ENCODE measurements around the gene ARID1B.

DNA sequence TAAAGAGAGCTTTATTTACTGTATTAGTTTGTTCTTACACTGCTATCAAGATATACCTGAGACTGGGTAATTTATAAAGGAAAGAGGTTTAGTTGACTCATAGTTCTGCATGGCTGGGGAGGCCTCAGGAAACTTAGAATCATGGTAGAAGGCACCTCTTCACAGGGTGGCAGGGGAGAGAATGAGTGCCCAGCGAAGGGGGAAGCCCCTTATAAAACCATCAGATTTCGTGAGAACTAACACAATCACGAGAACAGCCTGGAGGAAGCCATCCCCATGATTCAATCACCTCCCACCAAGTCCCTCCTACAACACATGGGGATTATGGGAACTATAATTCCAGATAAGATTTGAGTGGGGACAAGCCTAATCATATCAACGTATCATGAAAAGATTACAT, 27.2 kb downstream of the ARID1B start:
- TF ChIP-seq, protein P1, sequence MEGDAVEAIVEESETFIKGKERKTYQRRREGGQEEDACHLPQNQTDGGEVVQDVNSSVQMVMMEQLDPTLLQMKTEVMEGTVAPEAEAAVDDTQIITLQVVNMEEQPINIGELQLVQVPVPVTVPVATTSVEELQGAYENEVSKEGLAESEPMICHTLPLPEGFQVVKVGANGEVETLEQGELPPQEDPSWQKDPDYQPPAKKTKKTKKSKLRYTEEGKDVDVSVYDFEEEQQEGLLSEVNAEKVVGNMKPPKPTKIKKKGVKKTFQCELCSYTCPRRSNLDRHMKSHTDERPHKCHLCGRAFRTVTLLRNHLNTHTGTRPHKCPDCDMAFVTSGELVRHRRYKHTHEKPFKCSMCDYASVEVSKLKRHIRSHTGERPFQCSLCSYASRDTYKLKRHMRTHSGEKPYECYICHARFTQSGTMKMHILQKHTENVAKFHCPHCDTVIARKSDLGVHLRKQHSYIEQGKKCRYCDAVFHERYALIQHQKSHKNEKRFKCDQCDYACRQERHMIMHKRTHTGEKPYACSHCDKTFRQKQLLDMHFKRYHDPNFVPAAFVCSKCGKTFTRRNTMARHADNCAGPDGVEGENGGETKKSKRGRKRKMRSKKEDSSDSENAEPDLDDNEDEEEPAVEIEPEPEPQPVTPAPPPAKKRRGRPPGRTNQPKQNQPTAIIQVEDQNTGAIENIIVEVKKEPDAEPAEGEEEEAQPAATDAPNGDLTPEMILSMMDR (IDR thresholded peaks at IDR 0.05) = no peak
- TF ChIP-seq POLR2A (IDR thresholded peaks at IDR 0.05) = no peak

All from prostate gland (tissue), 2 donors.